Large intestine (tissue), 3 donors: ENCODE data around the gene GRK5. TPM values are rescaled to one million over a fixed set of nuclear protein-coding genes. Genes with fewer than 3 reads are reported as not detected.

Experiments used
- DNase-seq, 2 donors: peaks; one replicate each; pipeline versions ENCODE4 v3.0.0 to v3.0.0-alpha.2; 2013
- H3K27ac ChIP-seq: one replicate; pipeline ENCODE4 v1.5.1; 2013; ENCODE audit warnings: low read length
- H3K27me3 ChIP-seq: 2 replicates; pipeline ENCODE4 v1.6.1; 2013; ENCODE audit warnings: low read length; ENCODE audit not compliant: control insufficient read depth, insufficient read depth
- H3K36me3 ChIP-seq: 2 replicates; pipeline ENCODE4 v1.6.1; 2013; ENCODE audit warnings: low read length; ENCODE audit not compliant: control insufficient read depth, insufficient read depth
- H3K4me1 ChIP-seq: one replicate; pipeline ENCODE4 v1.6.1; 2013; ENCODE audit warnings: low read length; ENCODE audit not compliant: control insufficient read depth, insufficient read depth
- H3K4me3 ChIP-seq: one replicate; pipeline ENCODE4 v1.5.1; 2013; ENCODE audit warnings: low read length
- H3K9me3 ChIP-seq: one replicate; pipeline ENCODE4 v1.6.1; 2013; ENCODE audit warnings: mild to moderate bottlenecking, low read depth, low read length, moderate library complexity; ENCODE audit not compliant: control insufficient read depth
- WGBS: methylation state at CpG from one replicate; pipeline ENCODE4 v1.1.5; 2013; ENCODE audit warnings: low lambda C conversion rate; ENCODE audit not compliant: insufficient coverage; 5-methylcytosine and 5-hydroxymethylcytosine counted together
- polyA plus RNA-seq: library from polyadenylated mRNA; unstranded; fragments of 120-200 nt; gene quantifications from one replicate; pipeline ENCODE4 v1.2.1, GENCODE V29; 2013

Gene GRK5
- polyA plus RNA-seq, 1 donor: 38.8 TPM

- no peak overlapping the region for H3K27ac ChIP-seq
- H3K36me3 ChIP-seq: no peaks in the 10 kb centered on the region
- 87% methylated on average over 3 of the region's 16 CpGs for WGBS
- no peak for DNase-seq
- H3K27me3 ChIP-seq: no peaks in the 10 kb centered on the region
- peaks cover 26% of the 10 kb centered on the region for H3K4me1 ChIP-seq
- H3K4me3 ChIP-seq: no peak overlapping the region
- no peaks in the 10 kb centered on the region for H3K9me3 ChIP-seq
Measured at GRCh38 chr10:119246862-119247549, 39.6 kb downstream of the GRK5 start.

DNA sequence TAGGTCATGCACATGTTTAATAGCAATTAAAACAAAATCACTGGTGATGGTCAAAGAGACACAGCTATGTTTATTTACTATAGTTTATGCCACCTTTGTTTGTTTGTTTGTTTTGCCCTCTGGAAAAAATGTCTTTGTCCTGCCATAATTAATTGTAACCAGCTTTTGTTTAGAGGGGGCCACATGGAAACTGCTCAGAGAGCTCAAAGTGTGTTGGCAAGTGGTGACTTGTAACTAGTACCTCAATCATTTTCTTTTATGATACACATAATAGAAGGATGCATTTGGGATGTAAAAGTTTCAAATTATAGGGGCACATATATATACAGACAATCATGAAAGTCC, 40.2 kb downstream of the GRK5 start:
- Histone ChIP-seq H3K36me3 (no peaks in the 10 kb centered on the region), H3K27me3 (no peaks in the 10 kb centered on the region), H3K27ac (no peak overlapping the region), H3K4me3 (no peak overlapping the region), H3K4me1 (peaks cover 31% of the 10 kb centered on the region), H3K9me3 (no peaks in the 10 kb centered on the region)
- no peak for DNase-seq

DNA sequence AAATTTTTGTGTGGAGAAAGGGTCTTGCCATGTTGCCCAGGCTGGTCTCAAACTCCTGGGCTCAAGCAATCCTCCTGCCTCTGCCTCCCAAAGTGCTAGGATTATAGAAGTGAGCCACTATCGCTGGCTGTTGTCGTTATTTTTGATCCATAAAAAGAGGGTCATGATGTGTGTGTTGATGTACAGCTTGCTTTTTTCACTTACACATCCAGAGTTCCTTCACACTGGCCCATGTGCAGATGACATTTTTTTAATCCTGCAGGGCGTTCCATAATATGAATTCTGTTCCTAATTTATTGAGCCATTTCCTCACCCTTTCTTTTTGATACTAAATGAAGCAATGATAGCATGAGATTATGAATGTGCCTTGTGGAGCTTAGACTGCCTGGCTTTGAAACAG, 40.8 kb downstream of the GRK5 start:
- no CpG with 5 or more reads among the region's 3 CpGs for WGBS
- Histone ChIP-seq H3K27me3 (no peaks in the 10 kb centered on the region), H3K4me1 (peaks cover 34% of the 10 kb centered on the region), H3K9me3 (no peaks in the 10 kb centered on the region), H3K36me3 (no peaks in the 10 kb centered on the region), H3K27ac (no peak overlapping the region), H3K4me3 (no peak overlapping the region)
- DNase-seq: no peak

DNA sequence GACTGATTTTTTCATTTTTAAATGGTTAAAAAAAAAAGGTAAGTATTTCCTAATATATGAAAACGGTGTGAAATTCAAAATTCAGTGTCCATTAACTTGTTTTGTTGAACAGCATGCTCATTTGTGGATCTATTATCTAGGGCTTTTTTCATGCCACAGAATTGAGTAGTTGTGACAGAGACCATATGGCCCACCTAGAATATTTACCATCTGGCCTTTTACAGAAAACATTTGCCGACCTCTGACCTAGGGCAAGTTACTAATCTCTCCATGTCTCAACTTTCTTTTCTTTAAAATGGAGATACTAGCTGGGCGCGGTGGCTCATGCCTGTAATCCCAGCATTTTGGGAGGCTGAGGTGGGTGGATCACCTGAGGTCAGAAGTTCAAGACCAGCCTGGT, 41.3 kb downstream of the GRK5 start:
- Histone ChIP-seq H3K36me3 (no peaks in the 10 kb centered on the region), H3K27ac (no peak overlapping the region), H3K27me3 (no peaks in the 10 kb centered on the region), H3K4me3 (no peak overlapping the region), H3K9me3 (no peaks in the 10 kb centered on the region), H3K4me1 (peaks cover 34% of the 10 kb centered on the region)
- WGBS: no CpG with 5 or more reads among the region's 4 CpGs
- no peak for DNase-seq

- H3K4me1 ChIP-seq: peaks cover 46% of the 10 kb centered on the region
- no peak for DNase-seq
Measured at GRCh38 chr10:119250641-119251314, 43.4 kb downstream of the GRK5 start.

GRCh38 chr10:119251315-119251708, 43.9 kb downstream of the GRK5 start:
- no peaks in the 10 kb centered on the region for H3K27me3 ChIP-seq
- 83% methylated on average over 2 of the region's 7 CpGs for WGBS
- DNase-seq: no peak

More at GRCh38 chr10:119250641-119251314, 43.4 kb downstream of the GRK5 start:
- 80% methylated on average over 1 of the region's 10 CpGs for WGBS
- peak overlapping the region; percentile 90 for H3K27ac ChIP-seq
- H3K27me3 ChIP-seq: no peaks in the 10 kb centered on the region
- no peaks in the 10 kb centered on the region for H3K36me3 ChIP-seq
- H3K9me3 ChIP-seq: no peaks in the 10 kb centered on the region
- H3K4me3 ChIP-seq: no peak overlapping the region

GRCh38 chr10:119252051-119252465, 44.7 kb downstream of the GRK5 start:
- peaks cover 48% of the 10 kb centered on the region for H3K4me1 ChIP-seq
- DNase-seq: no peak
- H3K27me3 ChIP-seq: no peaks in the 10 kb centered on the region
- H3K36me3 ChIP-seq: no peaks in the 10 kb centered on the region
- H3K4me3 ChIP-seq: no peak overlapping the region
- no peaks in the 10 kb centered on the region for H3K9me3 ChIP-seq
- H3K27ac ChIP-seq: peak overlapping the region; percentile 90
- WGBS: no CpG with 5 or more reads among the region's 8 CpGs

More at GRCh38 chr10:119251315-119251708, 43.9 kb downstream of the GRK5 start:
- no peaks in the 10 kb centered on the region for H3K36me3 ChIP-seq
- no peak overlapping the region for H3K4me3 ChIP-seq
- H3K9me3 ChIP-seq: no peaks in the 10 kb centered on the region
- H3K4me1 ChIP-seq: peaks cover 48% of the 10 kb centered on the region
- peak overlapping the region; percentile 90 for H3K27ac ChIP-seq

- DNase-seq: peak in 1 of 2 donors; percentile 85
- H3K9me3 ChIP-seq: no peaks in the 10 kb centered on the region
- H3K4me1 ChIP-seq: peaks cover 48% of the 10 kb centered on the region
- 63% methylated on average over 2 of the region's 10 CpGs for WGBS
- H3K36me3 ChIP-seq: no peaks in the 10 kb centered on the region
- no peak overlapping the region for H3K4me3 ChIP-seq
- peak overlapping the region; percentile 90 for H3K27ac ChIP-seq
- no peaks in the 10 kb centered on the region for H3K27me3 ChIP-seq
Measured at GRCh38 chr10:119252470-119253151, 45.2 kb downstream of the GRK5 start.

- no peaks in the 10 kb centered on the region for H3K27me3 ChIP-seq
- no peak overlapping the region for H3K4me3 ChIP-seq
- H3K36me3 ChIP-seq: no peaks in the 10 kb centered on the region
- peak overlapping the region; percentile 90 for H3K27ac ChIP-seq
- DNase-seq: peak; percentile 84 to 93
- peaks cover 48% of the 10 kb centered on the region for H3K4me1 ChIP-seq
- H3K9me3 ChIP-seq: no peaks in the 10 kb centered on the region
- whole genome bisulfite sequencing: no CpG with 5 or more reads among the region's 16 CpGs
Measured at GRCh38 chr10:119253433-119254174, 46.2 kb downstream of the GRK5 start.

- peaks cover 48% of the 10 kb centered on the region for H3K4me1 ChIP-seq
- H3K27ac ChIP-seq: peak overlapping the region; percentile 90
- no peaks in the 10 kb centered on the region for H3K9me3 ChIP-seq
- no peak overlapping the region for H3K4me3 ChIP-seq
- H3K36me3 ChIP-seq: no peaks in the 10 kb centered on the region
- DNase-seq: no peak
- WGBS: no CpG with 5 or more reads among the region's 3 CpGs
- H3K27me3 ChIP-seq: no peaks in the 10 kb centered on the region
Measured at GRCh38 chr10:119254335-119254734, 47.0 kb downstream of the GRK5 start.
